GM23338 (cell line): ENCODE results near the gene PRPF39. TPM values are rescaled to one million over a fixed set of nuclear protein-coding genes. Genes with fewer than 3 reads are reported as not detected.

Experiments
- ATAC-seq: fragments of 200-7000 bp; cut with Tn5 transposase; 3 replicates; pipeline ENCODE4 v1.9.1; 2020
- DNase-seq: peaks from one replicate; pipeline ENCODE4 v3.0.0-alpha.2; 2015; ENCODE audit warnings: low spot score
- H2AFZ ChIP-seq: fragments of 200-600 bp; sonication (generic); 2 replicates; pipeline ENCODE4 v1.8.0; 2016; ENCODE audit warnings: antibody characterized with exemption, mild to moderate bottlenecking, moderate library complexity
- H3F3A ChIP-seq: fragments of 200-600 bp; sonication (generic); replicated peaks from 2 replicates; pipeline ENCODE4 v1.8.0; 2017; ENCODE audit warnings: antibody characterized with exemption, mixed run types, low read depth
- H3K27ac ChIP-seq: fragments of 200-600 bp; sonication (generic); 2 replicates; pipeline ENCODE4 v1.6.1; 2016; ENCODE audit warnings: low read depth
- H3K27me3 ChIP-seq: fragments of 200-600 bp; sonication (generic); 2 replicates; pipeline ENCODE4 v1.8.0; 2016; ENCODE audit warnings: mild to moderate bottlenecking, mixed run types, moderate library complexity; ENCODE audit not compliant: insufficient read depth
- H3K36me3 ChIP-seq: fragments of 200-600 bp; sonication (generic); 2 replicates; pipeline ENCODE4 v1.8.0; 2016; ENCODE audit warnings: mild to moderate bottlenecking; ENCODE audit not compliant: insufficient read depth
- H3K4me1 ChIP-seq: fragments of 200-600 bp; sonication (generic); 2 replicates; pipeline ENCODE4 v1.8.0; 2016; ENCODE audit warnings: mild to moderate bottlenecking, moderate library complexity; ENCODE audit not compliant: insufficient read depth
- H3K4me2 ChIP-seq: fragments of 200-600 bp; sonication (generic); 2 replicates; pipeline ENCODE4 v1.7.1; 2017; ENCODE audit warnings: mixed run types
- H3K4me3 ChIP-seq: fragments of 200-600 bp; sonication (generic); 2 replicates; pipeline ENCODE4 v1.6.1; 2016; ENCODE audit warnings: mixed run types
- H3K79me2 ChIP-seq: fragments of 200-600 bp; sonication (generic); replicated peaks from 2 replicates; pipeline ENCODE4 v1.8.0; 2017; ENCODE audit warnings: mild to moderate bottlenecking; ENCODE audit not compliant: insufficient read depth
- H3K9me2 ChIP-seq: fragments of 200-600 bp; sonication (generic); 2 replicates; pipeline ENCODE4 v1.8.0; 2017; ENCODE audit not compliant: insufficient read depth
- H4K20me1 ChIP-seq: fragments of 200-600 bp; sonication (generic); replicated peaks from 2 replicates; pipeline ENCODE4 v1.8.0; 2017; ENCODE audit warnings: mild to moderate bottlenecking; ENCODE audit not compliant: insufficient read depth
- H3K27ac Mint-ChIP-seq: 2 replicates; pipeline ENCODE4 v1.8.0; 2020; ENCODE audit warnings: inconsistent platforms, mild to moderate bottlenecking, moderate library complexity, mixed read lengths
- H3K27me3 Mint-ChIP-seq: 3 replicates; pipeline ENCODE4 v1.8.0; 2022; ENCODE audit warnings: low read depth, mild to moderate bottlenecking, moderate library complexity, mixed read lengths, inconsistent platforms; ENCODE audit not compliant: insufficient read depth, poor library complexity
- H3K36me3 Mint-ChIP-seq: 3 replicates; pipeline ENCODE4 v1.8.0; 2021; ENCODE audit warnings: low read depth, mild to moderate bottlenecking, inconsistent platforms, moderate library complexity, mixed read lengths
- H3K4me1 Mint-ChIP-seq: 3 replicates; pipeline ENCODE4 v1.8.0; 2020; ENCODE audit warnings: mild to moderate bottlenecking, inconsistent platforms, mixed read lengths
- H3K4me3 Mint-ChIP-seq: 3 replicates; pipeline ENCODE4 v1.8.0; 2021; ENCODE audit warnings: moderate library complexity, mild to moderate bottlenecking, inconsistent platforms, mixed read lengths
- H3K9me3 Mint-ChIP-seq: 3 replicates; pipeline ENCODE4 v1.8.0; 2020; ENCODE audit warnings: moderate library complexity, mild to moderate bottlenecking, inconsistent platforms, mixed read lengths
- CREB1 ChIP-seq: fragments of 250-450 bp; sonication (Bioruptor Pico); IDR thresholded peaks from 2 replicates; pipeline ENCODE4 v1.5.0; 2020; ENCODE audit warnings: low read depth, mild to moderate bottlenecking, moderate library complexity
- EZH2 ChIP-seq: fragments of 200-600 bp; sonication (generic); IDR thresholded peaks from one replicate; pipeline ENCODE4 v1.8.0; 2017; ENCODE audit warnings: antibody characterized with exemption, mild to moderate bottlenecking, low read depth; ENCODE audit not compliant: unreplicated experiment
- EZH2phosphoT487 ChIP-seq: fragments of 200-600 bp; sonication (generic); IDR thresholded peaks from one replicate; pipeline ENCODE4 v1.8.1; 2018; ENCODE audit warnings: antibody characterized with exemption; ENCODE audit not compliant: unreplicated experiment
- JUNB ChIP-seq: IDR thresholded peaks from one replicate; pipeline ENCODE4 v1.6.1; 2016; ENCODE audit warnings: antibody characterized with exemption; ENCODE audit not compliant: unreplicated experiment
- NANOG ChIP-seq: IDR thresholded peaks from 2 replicates; pipeline ENCODE4 v1.6.1; 2016; ENCODE audit warnings: antibody characterized with exemption, borderline replicate concordance
- POLR2AphosphoS5 ChIP-seq: IDR thresholded peaks from 2 replicates; pipeline ENCODE4 v1.6.1; 2016; ENCODE audit warnings: antibody characterized with exemption, low read depth
- STAT1 ChIP-seq: IDR thresholded peaks from one replicate; pipeline ENCODE4 v1.6.1; 2016; ENCODE audit warnings: antibody characterized with exemption; ENCODE audit not compliant: unreplicated experiment
- ZNF114 ChIP-seq: fragments of 250-450 bp; sonication (Bioruptor Pico); IDR thresholded peaks from 2 replicates; pipeline ENCODE4 v1.5.0; 2020; ENCODE audit warnings: mild to moderate bottlenecking, moderate library complexity
- ZNF331 ChIP-seq: fragments of 250-450 bp; sonication (Bioruptor Pico); IDR thresholded peaks from 2 replicates; pipeline ENCODE4 v1.5.0; 2020; ENCODE audit warnings: low read depth, mild to moderate bottlenecking, moderate library complexity
- polyA plus RNA-seq: library from polyadenylated mRNA; unstranded; fragments of >200 nt; fragmentation: Nextera tagmentation; extraction: Ambion mirVana; gene quantifications from 2 replicates; pipeline ENCODE4 v1.2.1, GENCODE V29; 2016
- total RNA-seq: library from RNA; depleted of rRNA; stranded (reverse); fragments of >200 nt; shearing (Covaris generic); gene quantifications from 2 replicates; pipeline ENCODE4 v1.2.3, GENCODE V29; 2014
- TF ChIP-seq, protein P1 (sequence below): IDR thresholded peaks from one replicate; pipeline ENCODE4 v1.6.1; 2018; ENCODE audit warnings: antibody characterized with exemption; ENCODE audit not compliant: unreplicated experiment
- TF ChIP-seq, protein P2 (sequence below): IDR thresholded peaks from 2 replicates; pipeline ENCODE4 v1.6.1; 2016; ENCODE audit warnings: antibody characterized with exemption
- TF ChIP-seq, protein P3 (sequence below), 2 experiments: fragments of 200-600 bp in 1 of 2; sonication (generic) in 1 of 2; conservative IDR thresholded peaks; 2 replicates each; pipeline versions ENCODE4 v1.5.1 to v1.6.1; 2016 to 2017; ENCODE audit warnings: antibody characterized with exemption in 2 of 2, low read depth in 2 of 2, mild to moderate bottlenecking in 2 of 2, moderate library complexity in 1 of 2
- TF ChIP-seq, protein P4 (sequence below): fragments of 250-450 bp; sonication (Bioruptor Pico); IDR thresholded peaks from 2 replicates; pipeline ENCODE4 v1.5.0; 2020; ENCODE audit warnings: mild to moderate bottlenecking, moderate library complexity

The PRPF39 gene
- total and polyA plus RNA-seq, 2 experiments from 2014 or later, result 30.7 to 56.9 TPM

DNA sequence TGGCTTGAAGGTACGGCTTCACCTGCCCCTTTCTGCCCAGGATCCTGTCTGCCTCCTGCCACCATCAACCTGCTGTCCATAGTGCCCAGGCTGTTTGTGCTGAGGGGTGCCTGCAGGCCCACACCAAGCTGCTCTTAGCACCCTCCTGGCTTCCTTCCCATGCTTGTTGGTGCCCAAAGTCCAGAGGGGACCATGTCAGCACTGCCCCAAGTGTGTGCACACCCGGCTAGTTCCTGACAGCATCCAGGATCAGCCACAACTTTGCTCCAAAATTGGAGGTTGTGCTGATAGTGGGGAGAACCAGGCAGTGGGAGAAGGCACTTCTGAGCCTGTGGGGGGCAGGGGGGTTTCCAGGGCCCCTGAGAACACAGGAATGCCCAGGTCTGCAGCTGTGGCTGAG is 44.5 kb upstream of the PRPF39 start:
- H3K27me3 Mint-ChIP-seq, result peaks cover 6% of the 10 kb centered on the region
- no peak overlapping the region for H3K4me3 Mint-ChIP-seq
- Histone ChIP-seq H3F3A (no peaks in the 10 kb centered on the region), H3K79me2 (no peaks in the 10 kb centered on the region), H3K27ac (no peak overlapping the region), H3K4me2 (no peak overlapping the region), H4K20me1 (no peaks in the 10 kb centered on the region), H3K4me3 (no peak overlapping the region), H3K9me2 (no peaks in the 10 kb centered on the region), H3K4me1 (no peaks in the 10 kb centered on the region), H2AFZ (no peak overlapping the region), H3K27me3 (no peaks in the 10 kb centered on the region), H3K36me3 (peaks cover 8% of the 10 kb centered on the region; the same call in 1 of the 2 replicates)
- DNase-seq (no peak), ATAC-seq (no peak)
- no peaks in the 10 kb centered on the region for H3K4me1 Mint-ChIP-seq
- H3K27ac Mint-ChIP-seq, result no peak overlapping the region
- H3K36me3 Mint-ChIP-seq, result peaks cover 50% of the 10 kb centered on the region
- peaks cover 28% of the 10 kb centered on the region for H3K9me3 Mint-ChIP-seq
- no peak for TF ChIP-seq NANOG
- no peak for TF ChIP-seq EZH2
- TF ChIP-seq POLR2AphosphoS5, result no peak
- TF ChIP-seq ZNF114, result no peak
- TF ChIP-seq STAT1, result no peak
- TF ChIP-seq, protein P1, sequence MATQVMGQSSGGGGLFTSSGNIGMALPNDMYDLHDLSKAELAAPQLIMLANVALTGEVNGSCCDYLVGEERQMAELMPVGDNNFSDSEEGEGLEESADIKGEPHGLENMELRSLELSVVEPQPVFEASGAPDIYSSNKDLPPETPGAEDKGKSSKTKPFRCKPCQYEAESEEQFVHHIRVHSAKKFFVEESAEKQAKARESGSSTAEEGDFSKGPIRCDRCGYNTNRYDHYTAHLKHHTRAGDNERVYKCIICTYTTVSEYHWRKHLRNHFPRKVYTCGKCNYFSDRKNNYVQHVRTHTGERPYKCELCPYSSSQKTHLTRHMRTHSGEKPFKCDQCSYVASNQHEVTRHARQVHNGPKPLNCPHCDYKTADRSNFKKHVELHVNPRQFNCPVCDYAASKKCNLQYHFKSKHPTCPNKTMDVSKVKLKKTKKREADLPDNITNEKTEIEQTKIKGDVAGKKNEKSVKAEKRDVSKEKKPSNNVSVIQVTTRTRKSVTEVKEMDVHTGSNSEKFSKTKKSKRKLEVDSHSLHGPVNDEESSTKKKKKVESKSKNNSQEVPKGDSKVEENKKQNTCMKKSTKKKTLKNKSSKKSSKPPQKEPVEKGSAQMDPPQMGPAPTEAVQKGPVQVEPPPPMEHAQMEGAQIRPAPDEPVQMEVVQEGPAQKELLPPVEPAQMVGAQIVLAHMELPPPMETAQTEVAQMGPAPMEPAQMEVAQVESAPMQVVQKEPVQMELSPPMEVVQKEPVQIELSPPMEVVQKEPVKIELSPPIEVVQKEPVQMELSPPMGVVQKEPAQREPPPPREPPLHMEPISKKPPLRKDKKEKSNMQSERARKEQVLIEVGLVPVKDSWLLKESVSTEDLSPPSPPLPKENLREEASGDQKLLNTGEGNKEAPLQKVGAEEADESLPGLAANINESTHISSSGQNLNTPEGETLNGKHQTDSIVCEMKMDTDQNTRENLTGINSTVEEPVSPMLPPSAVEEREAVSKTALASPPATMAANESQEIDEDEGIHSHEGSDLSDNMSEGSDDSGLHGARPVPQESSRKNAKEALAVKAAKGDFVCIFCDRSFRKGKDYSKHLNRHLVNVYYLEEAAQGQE, result no peak
- TF ChIP-seq ZNF331 (CRISPR knock-in tag), result no peak
- TF ChIP-seq, protein P2, sequence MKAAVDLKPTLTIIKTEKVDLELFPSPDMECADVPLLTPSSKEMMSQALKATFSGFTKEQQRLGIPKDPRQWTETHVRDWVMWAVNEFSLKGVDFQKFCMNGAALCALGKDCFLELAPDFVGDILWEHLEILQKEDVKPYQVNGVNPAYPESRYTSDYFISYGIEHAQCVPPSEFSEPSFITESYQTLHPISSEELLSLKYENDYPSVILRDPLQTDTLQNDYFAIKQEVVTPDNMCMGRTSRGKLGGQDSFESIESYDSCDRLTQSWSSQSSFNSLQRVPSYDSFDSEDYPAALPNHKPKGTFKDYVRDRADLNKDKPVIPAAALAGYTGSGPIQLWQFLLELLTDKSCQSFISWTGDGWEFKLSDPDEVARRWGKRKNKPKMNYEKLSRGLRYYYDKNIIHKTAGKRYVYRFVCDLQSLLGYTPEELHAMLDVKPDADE, result no peak
- no peak for TF ChIP-seq EZH2phosphoT487
- no peak for TF ChIP-seq JUNB
- TF ChIP-seq, protein P3, sequence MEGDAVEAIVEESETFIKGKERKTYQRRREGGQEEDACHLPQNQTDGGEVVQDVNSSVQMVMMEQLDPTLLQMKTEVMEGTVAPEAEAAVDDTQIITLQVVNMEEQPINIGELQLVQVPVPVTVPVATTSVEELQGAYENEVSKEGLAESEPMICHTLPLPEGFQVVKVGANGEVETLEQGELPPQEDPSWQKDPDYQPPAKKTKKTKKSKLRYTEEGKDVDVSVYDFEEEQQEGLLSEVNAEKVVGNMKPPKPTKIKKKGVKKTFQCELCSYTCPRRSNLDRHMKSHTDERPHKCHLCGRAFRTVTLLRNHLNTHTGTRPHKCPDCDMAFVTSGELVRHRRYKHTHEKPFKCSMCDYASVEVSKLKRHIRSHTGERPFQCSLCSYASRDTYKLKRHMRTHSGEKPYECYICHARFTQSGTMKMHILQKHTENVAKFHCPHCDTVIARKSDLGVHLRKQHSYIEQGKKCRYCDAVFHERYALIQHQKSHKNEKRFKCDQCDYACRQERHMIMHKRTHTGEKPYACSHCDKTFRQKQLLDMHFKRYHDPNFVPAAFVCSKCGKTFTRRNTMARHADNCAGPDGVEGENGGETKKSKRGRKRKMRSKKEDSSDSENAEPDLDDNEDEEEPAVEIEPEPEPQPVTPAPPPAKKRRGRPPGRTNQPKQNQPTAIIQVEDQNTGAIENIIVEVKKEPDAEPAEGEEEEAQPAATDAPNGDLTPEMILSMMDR (conservative IDR thresholded peaks at IDR 0.05; ENCODE audit: low read depth in 2 of 2), result no peak
- no peak for TF ChIP-seq CREB1 (CRISPR knock-in tag)
- TF ChIP-seq, protein P4, sequence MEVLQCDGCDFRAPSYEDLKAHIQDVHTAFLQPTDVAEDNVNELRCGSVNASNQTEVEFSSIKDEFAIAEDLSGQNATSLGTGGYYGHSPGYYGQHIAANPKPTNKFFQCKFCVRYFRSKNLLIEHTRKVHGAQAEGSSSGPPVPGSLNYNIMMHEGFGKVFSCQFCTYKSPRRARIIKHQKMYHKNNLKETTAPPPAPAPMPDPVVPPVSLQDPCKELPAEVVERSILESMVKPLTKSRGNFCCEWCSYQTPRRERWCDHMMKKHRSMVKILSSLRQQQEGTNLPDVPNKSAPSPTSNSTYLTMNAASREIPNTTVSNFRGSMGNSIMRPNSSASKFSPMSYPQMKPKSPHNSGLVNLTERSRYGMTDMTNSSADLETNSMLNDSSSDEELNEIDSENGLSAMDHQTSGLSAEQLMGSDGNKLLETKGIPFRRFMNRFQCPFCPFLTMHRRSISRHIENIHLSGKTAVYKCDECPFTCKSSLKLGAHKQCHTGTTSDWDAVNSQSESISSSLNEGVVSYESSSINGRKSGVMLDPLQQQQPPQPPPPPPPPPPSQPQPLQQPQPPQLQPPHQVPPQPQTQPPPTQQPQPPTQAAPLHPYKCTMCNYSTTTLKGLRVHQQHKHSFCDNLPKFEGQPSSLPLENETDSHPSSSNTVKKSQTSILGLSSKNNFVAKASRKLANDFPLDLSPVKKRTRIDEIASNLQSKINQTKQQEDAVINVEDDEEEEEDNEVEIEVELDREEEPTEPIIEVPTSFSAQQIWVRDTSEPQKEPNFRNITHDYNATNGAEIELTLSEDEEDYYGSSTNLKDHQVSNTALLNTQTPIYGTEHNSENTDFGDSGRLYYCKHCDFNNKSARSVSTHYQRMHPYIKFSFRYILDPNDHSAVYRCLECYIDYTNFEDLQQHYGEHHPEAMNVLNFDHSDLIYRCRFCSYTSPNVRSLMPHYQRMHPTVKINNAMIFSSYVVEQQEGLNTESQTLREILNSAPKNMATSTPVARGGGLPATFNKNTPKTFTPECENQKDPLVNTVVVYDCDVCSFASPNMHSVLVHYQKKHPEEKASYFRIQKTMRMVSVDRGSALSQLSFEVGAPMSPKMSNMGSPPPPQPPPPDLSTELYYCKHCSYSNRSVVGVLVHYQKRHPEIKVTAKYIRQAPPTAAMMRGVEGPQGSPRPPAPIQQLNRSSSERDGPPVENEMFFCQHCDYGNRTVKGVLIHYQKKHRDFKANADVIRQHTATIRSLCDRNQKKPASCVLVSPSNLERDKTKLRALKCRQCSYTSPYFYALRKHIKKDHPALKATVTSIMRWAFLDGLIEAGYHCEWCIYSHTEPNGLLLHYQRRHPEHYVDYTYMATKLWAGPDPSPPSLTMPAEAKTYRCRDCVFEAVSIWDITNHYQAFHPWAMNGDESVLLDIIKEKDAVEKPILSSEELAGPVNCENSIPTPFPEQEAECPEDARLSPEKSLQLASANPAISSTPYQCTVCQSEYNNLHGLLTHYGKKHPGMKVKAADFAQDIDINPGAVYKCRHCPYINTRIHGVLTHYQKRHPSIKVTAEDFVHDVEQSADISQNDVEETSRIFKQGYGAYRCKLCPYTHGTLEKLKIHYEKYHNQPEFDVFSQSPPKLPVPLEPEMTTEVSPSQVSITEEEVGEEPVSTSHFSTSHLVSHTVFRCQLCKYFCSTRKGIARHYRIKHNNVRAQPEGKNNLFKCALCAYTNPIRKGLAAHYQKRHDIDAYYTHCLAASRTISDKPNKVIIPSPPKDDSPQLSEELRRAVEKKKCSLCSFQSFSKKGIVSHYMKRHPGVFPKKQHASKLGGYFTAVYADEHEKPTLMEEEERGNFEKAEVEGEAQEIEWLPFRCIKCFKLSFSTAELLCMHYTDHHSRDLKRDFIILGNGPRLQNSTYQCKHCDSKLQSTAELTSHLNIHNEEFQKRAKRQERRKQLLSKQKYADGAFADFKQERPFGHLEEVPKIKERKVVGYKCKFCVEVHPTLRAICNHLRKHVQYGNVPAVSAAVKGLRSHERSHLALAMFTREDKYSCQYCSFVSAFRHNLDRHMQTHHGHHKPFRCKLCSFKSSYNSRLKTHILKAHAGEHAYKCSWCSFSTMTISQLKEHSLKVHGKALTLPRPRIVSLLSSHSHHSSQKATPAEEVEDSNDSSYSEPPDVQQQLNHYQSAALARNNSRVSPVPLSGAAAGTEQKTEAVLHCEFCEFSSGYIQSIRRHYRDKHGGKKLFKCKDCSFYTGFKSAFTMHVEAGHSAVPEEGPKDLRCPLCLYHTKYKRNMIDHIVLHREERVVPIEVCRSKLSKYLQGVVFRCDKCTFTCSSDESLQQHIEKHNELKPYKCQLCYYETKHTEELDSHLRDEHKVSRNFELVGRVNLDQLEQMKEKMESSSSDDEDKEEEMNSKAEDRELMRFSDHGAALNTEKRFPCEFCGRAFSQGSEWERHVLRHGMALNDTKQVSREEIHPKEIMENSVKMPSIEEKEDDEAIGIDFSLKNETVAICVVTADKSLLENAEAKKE (CRISPR knock-in tag), result no peak
